ENCODE data around the gene CCSER1. TPM values are rescaled to one million over a fixed set of nuclear protein-coding genes. Genes with fewer than 3 reads are reported as not detected.

The CCSER1 gene
- total RNA-seq, 1 donor from 2014 or later, result 20.1 TPM

DNA sequence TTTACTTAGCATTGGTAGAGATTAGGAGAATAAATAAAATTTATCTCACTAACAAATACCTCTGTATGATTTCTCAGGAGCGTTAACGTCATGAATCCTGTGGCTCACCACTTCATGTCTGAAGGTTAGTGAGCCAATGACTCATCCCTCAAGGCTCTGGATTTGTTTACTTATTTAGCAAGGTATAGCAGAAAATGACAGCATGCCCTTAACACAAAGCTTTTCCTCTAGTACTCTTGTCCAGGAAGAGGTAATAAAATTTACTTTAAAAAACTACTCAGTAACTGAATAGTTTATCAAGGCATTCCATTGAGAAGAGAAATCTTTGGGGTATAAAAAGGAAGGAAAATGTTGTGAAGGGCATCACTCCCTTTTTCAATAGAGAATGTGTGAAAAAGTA, 823.8 kb downstream of the CCSER1 start:
- ChIA-PET POLR2A (no interaction called here), CTCF (no interaction called here)
- no peak overlapping the region for H3K27ac Mint-ChIP-seq
- TF ChIP-seq, protein P1, sequence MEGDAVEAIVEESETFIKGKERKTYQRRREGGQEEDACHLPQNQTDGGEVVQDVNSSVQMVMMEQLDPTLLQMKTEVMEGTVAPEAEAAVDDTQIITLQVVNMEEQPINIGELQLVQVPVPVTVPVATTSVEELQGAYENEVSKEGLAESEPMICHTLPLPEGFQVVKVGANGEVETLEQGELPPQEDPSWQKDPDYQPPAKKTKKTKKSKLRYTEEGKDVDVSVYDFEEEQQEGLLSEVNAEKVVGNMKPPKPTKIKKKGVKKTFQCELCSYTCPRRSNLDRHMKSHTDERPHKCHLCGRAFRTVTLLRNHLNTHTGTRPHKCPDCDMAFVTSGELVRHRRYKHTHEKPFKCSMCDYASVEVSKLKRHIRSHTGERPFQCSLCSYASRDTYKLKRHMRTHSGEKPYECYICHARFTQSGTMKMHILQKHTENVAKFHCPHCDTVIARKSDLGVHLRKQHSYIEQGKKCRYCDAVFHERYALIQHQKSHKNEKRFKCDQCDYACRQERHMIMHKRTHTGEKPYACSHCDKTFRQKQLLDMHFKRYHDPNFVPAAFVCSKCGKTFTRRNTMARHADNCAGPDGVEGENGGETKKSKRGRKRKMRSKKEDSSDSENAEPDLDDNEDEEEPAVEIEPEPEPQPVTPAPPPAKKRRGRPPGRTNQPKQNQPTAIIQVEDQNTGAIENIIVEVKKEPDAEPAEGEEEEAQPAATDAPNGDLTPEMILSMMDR (IDR thresholded peaks at IDR 0.05), result no peak
- H3K4me3 Mint-ChIP-seq, result no peak overlapping the region
- H3K9me3 Mint-ChIP-seq, result no peaks in the 10 kb centered on the region
- DNase-seq (no peak), ATAC-seq (ENCODE audit: low read depth) (no peak)
- H3K4me1 Mint-ChIP-seq, result no peaks in the 10 kb centered on the region
- H3K36me3 Mint-ChIP-seq (ENCODE audit: low read depth), result no peaks in the 10 kb centered on the region
- intact Hi-C loops (cut with micrococcal nuclease), result no loop called here
- H3K27me3 Mint-ChIP-seq, result no peaks in the 10 kb centered on the region

DNA sequence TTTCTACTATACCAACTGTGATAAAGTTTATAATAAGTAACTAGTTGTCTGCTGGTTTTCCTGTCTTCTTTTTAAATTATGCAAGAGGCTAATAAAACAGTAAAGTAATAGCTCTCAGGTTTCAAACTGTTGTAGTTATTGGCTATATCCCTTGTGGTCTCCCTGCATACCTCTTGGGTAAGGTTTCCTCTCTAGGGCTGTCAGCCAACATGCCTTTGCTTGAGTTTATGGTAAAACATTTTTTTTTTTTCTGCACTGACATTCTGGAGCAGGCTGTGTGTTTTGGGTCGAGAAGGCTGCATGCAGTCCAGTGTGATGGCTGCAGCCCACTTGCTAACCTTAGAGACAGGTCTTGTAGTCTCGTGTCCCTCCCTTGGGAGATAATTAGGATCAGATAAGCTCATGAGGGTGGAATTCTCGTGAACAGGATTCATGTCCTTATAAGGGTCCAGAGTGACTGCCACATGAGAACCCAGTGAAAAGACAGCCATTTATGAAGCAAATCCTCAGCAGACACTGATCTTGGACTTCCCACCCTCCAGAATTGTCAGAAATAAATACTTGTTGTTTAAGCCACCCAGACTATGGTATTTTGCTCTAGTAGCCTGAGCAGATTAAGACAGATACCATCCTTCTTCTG, 831.2 kb downstream of the CCSER1 start:
- TF ChIP-seq, protein P1 (IDR thresholded peaks at IDR 0.05), result no peak
- Mint-ChIP-seq H3K4me1 (no peaks in the 10 kb centered on the region), H3K9me3 (no peaks in the 10 kb centered on the region), H3K4me3 (no peak overlapping the region), H3K27me3 (no peaks in the 10 kb centered on the region), H3K36me3 (ENCODE audit: low read depth) (no peaks in the 10 kb centered on the region), H3K27ac (no peak overlapping the region)
- DNase-seq, result no peak
- ChIA-PET CTCF (no interaction called here), POLR2A (no interaction called here)
- no peak for ATAC-seq (ENCODE audit: low read depth)
- intact Hi-C loops (cut with micrococcal nuclease), result no loop called here

DNA sequence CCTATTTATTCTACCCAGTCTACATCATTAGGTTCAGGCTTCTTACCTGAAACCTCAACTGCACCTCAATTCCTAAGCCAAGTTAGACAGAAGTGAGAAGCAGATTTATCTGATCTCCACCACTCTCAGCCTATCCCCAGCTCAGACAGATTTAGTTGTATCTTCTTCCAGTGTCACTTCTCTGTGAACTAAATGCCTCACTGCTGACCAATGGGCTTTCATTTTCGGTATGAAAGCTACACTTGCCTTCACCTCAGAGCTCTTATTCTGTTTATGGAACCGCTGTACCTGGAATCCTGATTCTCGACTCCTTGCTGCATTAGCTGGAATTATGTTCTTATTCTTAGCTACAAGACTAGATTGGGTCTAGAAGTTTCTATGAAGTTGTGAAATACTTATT, 833.2 kb downstream of the CCSER1 start:
- TF ChIP-seq, protein P1 (IDR thresholded peaks at IDR 0.05), result no peak
- POLR2A ChIA-PET, result no interaction called here
- ATAC-seq (ENCODE audit: low read depth) (no peak), DNase-seq (no peak)
- Mint-ChIP-seq H3K27ac (no peak overlapping the region), H3K27me3 (no peaks in the 10 kb centered on the region), H3K9me3 (peaks cover 5% of the 10 kb centered on the region), H3K4me1 (no peaks in the 10 kb centered on the region), H3K4me3 (no peak overlapping the region), H3K36me3 (ENCODE audit: low read depth) (no peaks in the 10 kb centered on the region)
- intact Hi-C loops (cut with micrococcal nuclease), result no loop called here
- CTCF ChIA-PET, result no interaction called here

- Mint-ChIP-seq H3K27ac (no peak overlapping the region), H3K4me3 (no peak overlapping the region), H3K9me3 (peaks cover 7% of the 10 kb centered on the region), H3K4me1 (no peaks in the 10 kb centered on the region), H3K27me3 (no peaks in the 10 kb centered on the region), H3K36me3 (ENCODE audit: low read depth) (no peaks in the 10 kb centered on the region)
- ChIA-PET POLR2A (no interaction called here), CTCF (no interaction called here)
- no peak for ATAC-seq (ENCODE audit: low read depth)
- no peak for DNase-seq
- intact Hi-C loops (cut with micrococcal nuclease), result no loop called here
- TF ChIP-seq, protein P1 (IDR thresholded peaks at IDR 0.05), result no peak
These were observed 833.6 kb downstream of the CCSER1 start for GRCh38 chr4:90960840-90961239.

DNA sequence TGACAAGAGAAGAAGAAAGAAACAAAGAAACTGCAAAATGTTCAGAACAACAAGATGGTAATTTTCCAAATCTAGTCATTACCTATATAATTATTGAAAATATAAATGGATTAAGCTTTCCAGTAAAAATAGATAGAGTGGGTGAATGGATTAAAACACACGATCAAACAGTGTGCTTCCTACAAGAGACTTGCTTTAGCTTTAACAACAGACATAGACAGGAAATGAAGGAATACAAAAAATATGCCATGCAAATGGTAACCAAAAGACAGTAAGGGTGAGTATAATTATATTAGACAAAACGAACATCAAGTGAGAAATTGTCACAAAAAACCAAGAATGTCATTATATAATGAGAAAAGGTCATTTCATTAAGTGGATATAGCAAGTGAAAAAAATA, 842.8 kb downstream of the CCSER1 start:
- POLR2A ChIA-PET, result no interaction called here
- no peak overlapping the region for H3K27ac Mint-ChIP-seq
- no peak overlapping the region for H3K4me3 Mint-ChIP-seq

More for the DNA sequence above, 842.8 kb downstream of the CCSER1 start:
- ATAC-seq (ENCODE audit: low read depth) (no peak), DNase-seq (no peak)
- H3K4me1 Mint-ChIP-seq, result no peaks in the 10 kb centered on the region
- H3K27me3 Mint-ChIP-seq, result no peaks in the 10 kb centered on the region
- H3K36me3 Mint-ChIP-seq (ENCODE audit: low read depth), result no peaks in the 10 kb centered on the region
- TF ChIP-seq, protein P1 (IDR thresholded peaks at IDR 0.05), result no peak
- intact Hi-C loops (cut with micrococcal nuclease), result no loop called here
- CTCF ChIA-PET, result no interaction called here
- peaks cover 30% of the 10 kb centered on the region for H3K9me3 Mint-ChIP-seq
